Measurements from ENCODE around the gene ZNF234.

DNA sequence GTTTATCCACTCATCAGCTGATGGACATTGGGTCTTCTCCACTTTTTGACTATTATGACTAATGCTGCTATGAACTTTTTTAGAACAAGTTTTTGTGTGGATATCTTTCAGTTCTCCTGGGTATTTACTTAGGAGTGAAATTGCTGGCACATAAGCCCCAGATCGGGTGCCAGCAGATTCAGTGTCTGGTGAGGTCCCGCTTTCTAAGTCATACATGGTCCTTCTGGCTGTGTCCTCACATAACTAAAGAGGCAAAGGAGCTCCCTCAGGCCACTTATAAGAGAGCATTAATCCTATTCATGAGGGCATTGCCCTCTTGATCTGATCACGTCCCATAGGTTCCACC is 22.9 kb downstream of the ZNF234 start:
- TF ChIP-seq, protein P1, sequence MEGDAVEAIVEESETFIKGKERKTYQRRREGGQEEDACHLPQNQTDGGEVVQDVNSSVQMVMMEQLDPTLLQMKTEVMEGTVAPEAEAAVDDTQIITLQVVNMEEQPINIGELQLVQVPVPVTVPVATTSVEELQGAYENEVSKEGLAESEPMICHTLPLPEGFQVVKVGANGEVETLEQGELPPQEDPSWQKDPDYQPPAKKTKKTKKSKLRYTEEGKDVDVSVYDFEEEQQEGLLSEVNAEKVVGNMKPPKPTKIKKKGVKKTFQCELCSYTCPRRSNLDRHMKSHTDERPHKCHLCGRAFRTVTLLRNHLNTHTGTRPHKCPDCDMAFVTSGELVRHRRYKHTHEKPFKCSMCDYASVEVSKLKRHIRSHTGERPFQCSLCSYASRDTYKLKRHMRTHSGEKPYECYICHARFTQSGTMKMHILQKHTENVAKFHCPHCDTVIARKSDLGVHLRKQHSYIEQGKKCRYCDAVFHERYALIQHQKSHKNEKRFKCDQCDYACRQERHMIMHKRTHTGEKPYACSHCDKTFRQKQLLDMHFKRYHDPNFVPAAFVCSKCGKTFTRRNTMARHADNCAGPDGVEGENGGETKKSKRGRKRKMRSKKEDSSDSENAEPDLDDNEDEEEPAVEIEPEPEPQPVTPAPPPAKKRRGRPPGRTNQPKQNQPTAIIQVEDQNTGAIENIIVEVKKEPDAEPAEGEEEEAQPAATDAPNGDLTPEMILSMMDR (IDR thresholded peaks at IDR 0.05), result no peak
- no peak for TF ChIP-seq POLR2AphosphoS5 (IDR thresholded peaks at IDR 0.05; ENCODE audit: low read depth, low read length)

All from Panc1 (cell line).